Testis (tissue), 5 donors: ENCODE measurements around the gene IL15RA. TPM values are rescaled to one million over a fixed set of nuclear protein-coding genes. Genes with fewer than 3 reads are reported as not detected.
A peak's percentile ranks its signal among the peaks of the same experiment; 100 is the strongest.

Experiments used
- DNase-seq: peaks from one replicate; pipeline ENCODE4 v3.0.0-alpha.2; 2019
- H3K27ac ChIP-seq, 2 donors: fragments of 200-600 bp; sonication (generic); one replicate each; pipeline ENCODE4 v1.5.1; 2019
- H3K27me3 ChIP-seq: fragments of 200-600 bp; sonication (generic); one replicate; pipeline ENCODE4 v1.5.1; 2019
- H3K36me3 ChIP-seq: fragments of 200-600 bp; sonication (generic); one replicate; pipeline ENCODE4 v1.5.1; 2017; ENCODE audit warnings: low read depth; ENCODE audit errors: missing control alignments
- H3K4me1 ChIP-seq: fragments of 200-600 bp; sonication (generic); one replicate; pipeline ENCODE4 v1.5.1; 2019
- H3K4me3 ChIP-seq, 2 donors: fragments of 200-600 bp; sonication (generic); one replicate each; pipeline ENCODE4 v1.5.1; 2017 to 2019
- H3K9me3 ChIP-seq: fragments of 200-600 bp; sonication (generic); one replicate; pipeline ENCODE4 v1.5.1; 2017
- CTCF ChIP-seq, 3 experiments: fragments of 450-650 bp in 2 of 3; fragments of 200-600 bp in 1 of 3; sonication (generic) in 1 of 3; IDR thresholded peaks; one replicate each; pipeline ENCODE4 v1.5.1; 2016 to 2019; ENCODE audit warnings: antibody characterized with exemption in 3 of 3, mild to moderate bottlenecking in 2 of 3, moderate library complexity in 1 of 3
- POLR2A ChIP-seq: fragments of 450-650 bp; IDR thresholded peaks from one replicate; pipeline ENCODE4 v1.6.1; 2017; ENCODE audit warnings: antibody characterized with exemption, mild to moderate bottlenecking, moderate library complexity
- WGBS, 2 donors: methylation state at CpG; one replicate each; pipeline ENCODE4 v1.1.5; 2018; 5-methylcytosine and 5-hydroxymethylcytosine counted together
- intact Hi-C: fragments of 100-400 bp; cut with DNase I; formaldehyde crosslinking; loops from one replicate; pipeline ENCODE4 v1.15.1; 2023; ENCODE audit warnings: low total_unique reads
- long read RNA-seq, 2 donors: transcript quantifications; one replicate each; lab custom pipeline, GENCODE V29; 2026
- polyA plus RNA-seq: library from polyadenylated mRNA; stranded (reverse); fragments of 350-450 nt; fragmentation: Illumina TruSeq; extraction: RNeasy Lipid Tissue Mini Kit (QIAGEN cat#74804); gene quantifications from one replicate; pipeline ENCODE4 v1.2.3, GENCODE V29; 2014; ENCODE audit warnings: low read depth, low replicate concordance; ENCODE audit not compliant: insufficient read depth
- total RNA-seq, 2 donors: library from RNA; depleted of rRNA; stranded (reverse); fragments of >200 nt; gene quantifications; one replicate each; pipeline ENCODE4 v1.2.3, GENCODE V29; 2016

Gene IL15RA
- total RNA-seq: 10 to 100 TPM; 18.3 to 21.9 TPM
- 15.6 TPM for polyA plus RNA-seq
- long read RNA-seq, donor 1: 0 reads
- long read RNA-seq, donor 2: 0 reads

DNA sequence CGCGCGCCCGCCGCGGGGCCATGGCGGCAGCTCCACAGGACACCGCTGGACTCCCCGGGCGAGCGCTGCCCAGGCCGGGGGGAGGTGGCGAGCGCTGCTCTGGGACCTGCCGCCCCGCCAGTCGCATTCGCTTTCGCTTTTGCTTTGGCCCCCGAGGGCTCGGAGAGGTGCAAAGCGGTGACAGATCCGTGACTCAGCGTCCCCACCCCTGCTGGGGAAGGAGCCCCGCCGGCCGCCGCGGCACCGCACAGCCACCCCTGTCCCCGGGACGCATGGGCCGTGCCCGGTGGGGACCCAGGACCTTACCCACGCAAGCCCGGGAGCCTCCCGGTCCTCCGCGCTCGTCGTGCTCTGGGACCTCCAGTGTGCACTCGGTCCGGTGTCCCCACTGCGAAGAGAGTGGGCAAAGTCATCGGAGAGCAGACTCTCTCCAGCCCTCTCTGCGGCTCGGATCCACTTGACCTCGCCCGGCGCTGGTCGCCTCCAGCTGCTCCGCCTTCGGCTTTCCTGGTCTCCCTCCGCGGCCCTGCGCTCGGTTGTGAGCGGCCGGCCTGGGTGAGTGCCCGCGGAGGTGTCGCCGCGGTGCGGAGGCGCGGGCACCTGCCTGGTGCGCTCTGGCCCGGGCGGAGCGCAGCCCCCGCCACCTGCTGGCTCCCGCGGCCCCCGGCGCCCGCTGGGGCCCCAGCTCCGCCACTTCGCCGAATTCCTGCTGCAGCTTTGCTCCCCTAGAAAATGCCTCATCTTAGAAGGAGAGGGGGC, at the start of gene IL15RA:
IL15RA (minus strand) TSS at position 73 of the 759 bp plus-strand sequence; CDS start at position 22, 51 bp downstream.
- 0% methylated on average over 75 of the region's 80 CpGs; no CpG with 5 or more reads in 1 of the 2 donors for WGBS, 2 donors
- Histone ChIP-seq H3K27ac (peak within 1 kb of the TSS; percentile 89 to 90), H3K9me3 (no peaks in the 10 kb centered on the region), H3K36me3 (no peaks in the 10 kb centered on the region), H3K27me3 (no peaks in the 10 kb centered on the region), H3K4me1 (peaks cover 9% of the 10 kb centered on the region), H3K4me3 (peak within 1 kb of the TSS; percentile 81 to 89)
- intact Hi-C loops: no loop called here
- DNase-seq: peak; percentile 49
- no peak for TF ChIP-seq CTCF (IDR thresholded peaks at IDR 0.05)
- no peak for TF ChIP-seq POLR2A

- H3K27ac ChIP-seq: no peak overlapping the region
- H3K9me3 ChIP-seq: no peaks in the 10 kb centered on the region
- DNase-seq: no peak
- H3K4me3 ChIP-seq: no peak overlapping the region
- intact Hi-C loops: no loop called here
- TF ChIP-seq CTCF (IDR thresholded peaks at IDR 0.05) (no peak), POLR2A (no peak)
- no peaks in the 10 kb centered on the region for H3K27me3 ChIP-seq
- no peaks in the 10 kb centered on the region for H3K4me1 ChIP-seq
- 93 to 94% methylated on average over 6 of the region's 6 CpGs for WGBS, 2 donors
- no peaks in the 10 kb centered on the region for H3K36me3 ChIP-seq
These were observed 48.4 kb upstream of the IL15RA start for GRCh38 chr10:6025683-6026255.

GRCh38 chr10:6024334-6024682, 47.0 kb upstream of the IL15RA start:
- no peak for DNase-seq
- Histone ChIP-seq H3K4me3 (no peak overlapping the region), H3K36me3 (no peaks in the 10 kb centered on the region), H3K27me3 (no peaks in the 10 kb centered on the region), H3K9me3 (no peaks in the 10 kb centered on the region), H3K4me1 (no peaks in the 10 kb centered on the region), H3K27ac (no peak overlapping the region)
- TF ChIP-seq CTCF (IDR thresholded peaks at IDR 0.05) (no peak), POLR2A (no peak)
- WGBS, 2 donors: 96 to 97% methylated on average over 10 of the region's 10 CpGs
- intact Hi-C loops: no loop called here

GRCh38 chr10:6023661-6024333, 46.5 kb upstream of the IL15RA start:
- no peak for TF ChIP-seq CTCF (IDR thresholded peaks at IDR 0.05)
- no peak for TF ChIP-seq POLR2A
- Histone ChIP-seq H3K27me3 (no peaks in the 10 kb centered on the region), H3K27ac (no peak overlapping the region), H3K36me3 (no peaks in the 10 kb centered on the region), H3K4me1 (no peaks in the 10 kb centered on the region), H3K4me3 (no peak overlapping the region), H3K9me3 (no peaks in the 10 kb centered on the region)
- WGBS, 2 donors: 84 to 88% methylated on average over 11 to 12 of the region's 12 CpGs
- intact Hi-C loops: no loop called here
- DNase-seq: no peak
